ENCODE results near the gene GAP43. TPM values are rescaled to one million over a fixed set of nuclear protein-coding genes. Genes with fewer than 3 reads are reported as not detected.

Gene GAP43
- total RNA-seq, 2 donors from 2014 or later: not detected

DNA sequence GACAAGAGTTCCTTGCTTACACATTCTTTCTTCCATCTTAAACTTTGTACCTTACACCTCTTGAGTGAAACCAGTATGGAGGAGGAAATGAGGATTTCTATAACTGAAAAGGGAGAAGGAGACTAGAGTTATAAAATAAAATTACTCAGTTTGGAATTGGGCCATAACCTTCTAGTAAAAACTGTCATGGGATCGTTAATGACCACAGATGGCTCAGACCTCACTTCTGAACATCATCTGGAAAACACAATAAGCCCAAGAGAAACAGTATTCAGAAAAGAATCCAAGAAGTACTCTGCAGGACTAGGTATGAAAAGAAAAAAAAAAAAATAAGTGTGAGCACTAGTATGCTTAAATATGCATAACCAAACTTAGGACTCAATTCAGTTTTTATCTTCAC is 12.1 kb downstream of the GAP43 start:
- DNase-seq (no peak), ATAC-seq (no peak)
- no peaks in the 10 kb centered on the region for H3K9me3 ChIP-seq (ENCODE audit: control insufficient read depth, low read length, poor library complexity, severe bottlenecking)
- Mint-ChIP-seq H3K4me1 (no peaks in the 10 kb centered on the region), H3K4me3 (no peak overlapping the region), H3K27ac (no peak overlapping the region), H3K36me3 (ENCODE audit: low read depth) (peaks cover 3% of the 10 kb centered on the region), H3K27me3 (peaks cover 11% of the 10 kb centered on the region)

DNA sequence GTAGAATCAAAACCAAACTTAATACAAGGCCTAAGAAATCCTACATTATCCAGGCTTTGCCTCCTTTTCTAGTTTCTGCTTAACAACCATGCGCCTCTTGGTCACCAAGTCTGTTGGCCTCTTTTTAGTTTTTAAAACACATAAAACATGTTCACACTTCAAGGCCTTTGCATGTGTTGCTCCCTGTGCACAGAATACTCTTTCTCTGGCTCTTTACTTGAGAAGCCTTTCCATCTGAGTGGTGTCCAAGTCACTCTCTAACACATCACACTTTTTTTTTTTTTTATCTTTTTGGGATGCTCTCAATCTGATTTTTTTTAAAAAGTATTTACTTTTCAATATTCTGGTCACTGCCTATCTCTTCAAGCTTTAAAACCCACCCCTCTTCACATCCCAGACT is 14.9 kb downstream of the GAP43 start:
- DNase-seq (no peak), ATAC-seq (no peak)
- H3K9me3 ChIP-seq (ENCODE audit: control insufficient read depth, low read length, poor library complexity, severe bottlenecking): no peaks in the 10 kb centered on the region
- Mint-ChIP-seq H3K36me3 (ENCODE audit: low read depth) (no peaks in the 10 kb centered on the region), H3K4me3 (no peak overlapping the region), H3K27ac (no peak overlapping the region), H3K4me1 (peaks cover 2% of the 10 kb centered on the region), H3K27me3 (peaks cover 1% of the 10 kb centered on the region)

- H3K27me3 Mint-ChIP-seq: no peaks in the 10 kb centered on the region
- ATAC-seq: no peak
- no peaks in the 10 kb centered on the region for H3K36me3 Mint-ChIP-seq (ENCODE audit: low read depth)
- peaks cover 2% of the 10 kb centered on the region for H3K4me1 Mint-ChIP-seq
- DNase-seq: no peak
- no peak overlapping the region for H3K4me3 Mint-ChIP-seq
- no peaks in the 10 kb centered on the region for H3K9me3 ChIP-seq (ENCODE audit: control insufficient read depth, low read length, poor library complexity, severe bottlenecking)
- no peak overlapping the region for H3K27ac Mint-ChIP-seq
Measured at GRCh38 chr3:115638991-115639390, 15.7 kb downstream of the GAP43 start.

GRCh38 chr3:115644391-115644790 is 21.1 kb downstream of the GAP43 start:
- peaks cover 5% of the 10 kb centered on the region for H3K36me3 Mint-ChIP-seq (ENCODE audit: low read depth)
- peaks cover 5% of the 10 kb centered on the region for H3K4me1 Mint-ChIP-seq
- DNase-seq: no peak
- ATAC-seq: no peak
- H3K27me3 Mint-ChIP-seq: peaks cover 16% of the 10 kb centered on the region
- H3K27ac Mint-ChIP-seq: no peak overlapping the region
- no peaks in the 10 kb centered on the region for H3K9me3 ChIP-seq (ENCODE audit: control insufficient read depth, low read length, poor library complexity, severe bottlenecking)
- H3K4me3 Mint-ChIP-seq: no peak overlapping the region

GRCh38 chr3:115646027-115646690 is 22.8 kb downstream of the GAP43 start:
- H3K36me3 Mint-ChIP-seq (ENCODE audit: low read depth): peaks cover 9% of the 10 kb centered on the region
- no peak overlapping the region for H3K27ac Mint-ChIP-seq
- no peaks in the 10 kb centered on the region for H3K9me3 ChIP-seq (ENCODE audit: control insufficient read depth, low read length, poor library complexity, severe bottlenecking)
- ATAC-seq (no peak), DNase-seq (no peak)
- H3K27me3 Mint-ChIP-seq: peaks cover 27% of the 10 kb centered on the region
- H3K4me1 Mint-ChIP-seq: peaks cover 5% of the 10 kb centered on the region
- no peak overlapping the region for H3K4me3 Mint-ChIP-seq

GRCh38 chr3:115648559-115648958 is 25.2 kb downstream of the GAP43 start:
- Mint-ChIP-seq H3K27ac (no peak overlapping the region), H3K4me1 (peaks cover 3% of the 10 kb centered on the region), H3K27me3 (peaks cover 35% of the 10 kb centered on the region), H3K36me3 (ENCODE audit: low read depth) (peaks cover 11% of the 10 kb centered on the region), H3K4me3 (no peak overlapping the region)
- no peak for ATAC-seq
- DNase-seq: no peak
- no peaks in the 10 kb centered on the region for H3K9me3 ChIP-seq (ENCODE audit: control insufficient read depth, low read length, poor library complexity, severe bottlenecking)

- Mint-ChIP-seq H3K36me3 (ENCODE audit: low read depth) (peaks cover 11% of the 10 kb centered on the region), H3K4me1 (peaks cover 3% of the 10 kb centered on the region), H3K4me3 (no peak overlapping the region), H3K27ac (no peak overlapping the region), H3K27me3 (peaks cover 30% of the 10 kb centered on the region)
- ATAC-seq: no peak
- H3K9me3 ChIP-seq (ENCODE audit: control insufficient read depth, low read length, poor library complexity, severe bottlenecking): no peaks in the 10 kb centered on the region
- no peak for DNase-seq
Measured at GRCh38 chr3:115651087-115651486, 27.8 kb downstream of the GAP43 start.

DNA sequence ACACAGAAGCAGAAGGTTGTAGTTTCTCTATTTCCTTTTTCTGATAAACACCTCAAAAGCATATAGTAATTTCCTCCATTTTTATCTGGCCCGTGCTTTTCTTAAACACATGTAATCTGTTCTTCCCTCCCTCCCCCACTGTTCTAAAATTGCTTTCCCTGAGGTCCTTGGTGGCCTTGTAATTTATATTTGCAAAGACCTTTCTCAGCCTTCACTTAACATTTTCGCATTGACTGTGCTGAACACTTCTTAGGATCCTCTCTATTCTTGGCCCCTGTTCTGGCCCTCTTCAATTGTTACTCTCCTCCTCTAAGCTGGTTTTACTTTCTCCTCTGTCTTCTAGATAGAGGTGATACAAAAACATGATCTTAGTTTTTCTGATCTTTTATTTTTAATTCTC is 28.3 kb downstream of the GAP43 start:
- ATAC-seq (no peak), DNase-seq (no peak)
- peaks cover 11% of the 10 kb centered on the region for H3K36me3 Mint-ChIP-seq (ENCODE audit: low read depth)
- H3K27ac Mint-ChIP-seq: no peak overlapping the region
- peaks cover 3% of the 10 kb centered on the region for H3K4me1 Mint-ChIP-seq
- peaks cover 30% of the 10 kb centered on the region for H3K27me3 Mint-ChIP-seq
- no peaks in the 10 kb centered on the region for H3K9me3 ChIP-seq (ENCODE audit: control insufficient read depth, low read length, poor library complexity, severe bottlenecking)
- H3K4me3 Mint-ChIP-seq: no peak overlapping the region

DNA sequence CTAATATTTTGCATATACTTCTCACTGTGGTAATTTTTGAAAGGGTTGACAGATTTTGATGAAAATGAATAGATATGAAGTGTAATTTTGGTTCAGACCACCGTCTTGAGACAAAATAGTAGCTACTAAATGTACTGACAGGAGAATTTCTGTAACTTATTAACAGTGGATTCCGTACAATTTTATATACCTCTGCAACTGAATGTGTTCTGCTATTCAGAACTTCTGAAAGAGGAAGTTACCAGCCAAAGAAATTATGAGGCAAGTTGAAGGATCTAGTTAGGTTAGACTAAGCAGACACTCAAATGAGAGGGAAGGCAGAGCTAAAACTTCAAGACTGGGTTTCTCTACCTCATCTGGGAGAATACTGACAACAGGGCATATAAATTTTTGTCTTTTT is 29.4 kb downstream of the GAP43 start:
- no peak for ATAC-seq
- no peaks in the 10 kb centered on the region for H3K9me3 ChIP-seq (ENCODE audit: control insufficient read depth, low read length, poor library complexity, severe bottlenecking)
- Mint-ChIP-seq H3K27me3 (peaks cover 30% of the 10 kb centered on the region), H3K27ac (no peak overlapping the region), H3K4me1 (peaks cover 7% of the 10 kb centered on the region), H3K4me3 (no peak overlapping the region), H3K36me3 (ENCODE audit: low read depth) (peaks cover 11% of the 10 kb centered on the region)
- DNase-seq: no peak

DNA sequence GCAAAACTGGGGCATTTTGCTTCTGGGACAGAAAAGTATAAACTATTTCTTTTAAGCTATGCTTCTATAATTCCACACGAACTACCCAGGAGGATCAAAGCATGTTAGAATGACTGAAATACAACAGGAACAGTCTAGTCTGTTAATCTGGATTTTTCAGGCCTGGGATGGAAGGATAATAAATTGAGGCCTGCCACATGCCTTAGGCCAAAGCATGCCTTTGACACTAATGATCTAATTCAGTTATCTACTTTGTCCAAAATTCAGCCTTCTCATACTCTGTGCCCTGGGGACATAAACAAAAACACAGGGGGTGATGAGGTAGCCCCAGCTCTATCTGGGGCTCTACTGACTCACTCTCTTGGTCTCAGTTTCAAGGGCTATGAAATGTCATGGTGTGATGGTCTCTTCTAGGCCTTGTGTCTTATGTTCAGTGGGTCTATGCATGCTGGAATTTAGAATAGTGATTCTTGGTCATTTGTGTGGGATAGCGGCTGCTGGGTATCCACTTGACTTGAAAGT is 32.5 kb downstream of the GAP43 start:
- peaks cover 25% of the 10 kb centered on the region for H3K4me1 Mint-ChIP-seq
- ATAC-seq (no peak), DNase-seq (no peak)
- H3K4me3 Mint-ChIP-seq: no peak overlapping the region
- peaks cover 10% of the 10 kb centered on the region for H3K27me3 Mint-ChIP-seq
- peaks cover 3% of the 10 kb centered on the region for H3K36me3 Mint-ChIP-seq (ENCODE audit: low read depth)
- H3K9me3 ChIP-seq (ENCODE audit: control insufficient read depth, low read length, poor library complexity, severe bottlenecking): no peaks in the 10 kb centered on the region
- no peak overlapping the region for H3K27ac Mint-ChIP-seq

- H3K4me1 Mint-ChIP-seq: peaks cover 28% of the 10 kb centered on the region
- ATAC-seq (no peak), DNase-seq (no peak)
- H3K9me3 ChIP-seq (ENCODE audit: control insufficient read depth, low read length, poor library complexity, severe bottlenecking): no peaks in the 10 kb centered on the region
- H3K27ac Mint-ChIP-seq: peak overlapping the region; percentile 99
- no peak overlapping the region for H3K4me3 Mint-ChIP-seq
- no peaks in the 10 kb centered on the region for H3K36me3 Mint-ChIP-seq (ENCODE audit: low read depth)
- no peaks in the 10 kb centered on the region for H3K27me3 Mint-ChIP-seq
Measured at GRCh38 chr3:115657168-115657567, 33.9 kb downstream of the GAP43 start.

DNA sequence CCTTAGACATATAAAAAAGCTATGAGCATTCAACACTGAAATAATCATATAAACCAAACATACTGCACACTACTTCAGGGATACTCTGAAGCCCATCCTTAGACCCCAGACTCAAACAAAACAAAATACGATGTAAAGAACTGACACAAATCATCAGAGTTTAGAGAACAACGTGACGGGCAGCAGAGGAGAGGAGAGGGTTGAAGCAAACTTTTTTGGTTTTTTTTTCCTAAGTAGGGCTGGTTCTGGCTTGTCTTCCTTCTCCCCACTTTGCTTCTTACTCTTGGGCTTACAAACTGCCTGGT is 34.7 kb downstream of the GAP43 start:
- Mint-ChIP-seq H3K27me3 (no peaks in the 10 kb centered on the region), H3K4me1 (peaks cover 28% of the 10 kb centered on the region), H3K27ac (peak overlapping the region; percentile 99), H3K36me3 (ENCODE audit: low read depth) (no peaks in the 10 kb centered on the region), H3K4me3 (peak overlapping the region; percentile 96)
- ATAC-seq (no peak), DNase-seq (no peak)
- H3K9me3 ChIP-seq (ENCODE audit: control insufficient read depth, low read length, poor library complexity, severe bottlenecking): no peaks in the 10 kb centered on the region

GRCh38 chr3:115658337-115659181 is 35.2 kb downstream of the GAP43 start:
- ATAC-seq (peak; percentile 94), DNase-seq (peak; percentile 50 to 56 (median 54))
- Mint-ChIP-seq H3K27me3 (no peaks in the 10 kb centered on the region), H3K4me3 (peak overlapping the region; percentile 96), H3K36me3 (ENCODE audit: low read depth) (no peaks in the 10 kb centered on the region), H3K4me1 (peaks cover 28% of the 10 kb centered on the region), H3K27ac (peak overlapping the region; percentile 99)
- H3K9me3 ChIP-seq (ENCODE audit: control insufficient read depth, low read length, poor library complexity, severe bottlenecking): no peaks in the 10 kb centered on the region
